ENCODE results near the gene PPIP5K2.
"Not testable (repeated sequence)": the region's sequence is repeated elsewhere in the genome, so short reads cannot be mapped to it uniquely, and the experiment has no call there.

Gene PPIP5K2

GRCh38 chr5:103119765-103120606, at the start of gene PPIP5K2, which contains the start of gene GIN1:
Gene PPIP5K2 (plus strand): TSS chr5:103120301. CDS start chr5:103129590, 9,289 bp downstream.
Gene GIN1 (minus strand): TSS chr5:103120138. CDS start chr5:103108707, 11,431 bp downstream.
- peak within 1 kb of the TSS; percentile 94 for H3K27ac ChIP-seq
- TF ChIP-seq CTCF (conservative IDR thresholded peaks at IDR 0.05): no peak

- H3K27ac ChIP-seq: not testable (repeated sequence)
These were observed 46.6 kb upstream of the PPIP5K2 start for GRCh38 chr5:103073500-103073899.

- TF ChIP-seq CTCF (conservative IDR thresholded peaks at IDR 0.05): no peak
- no peak overlapping the region for H3K27ac ChIP-seq
These were observed 44.7 kb upstream of the PPIP5K2 start for GRCh38 chr5:103075442-103075841.

- no peak overlapping the region for H3K27ac ChIP-seq
- TF ChIP-seq CTCF (conservative IDR thresholded peaks at IDR 0.05): no peak
These were observed 40.3 kb upstream of the PPIP5K2 start for GRCh38 chr5:103079796-103080195.

- no peak overlapping the region for H3K27ac ChIP-seq
- TF ChIP-seq CTCF (conservative IDR thresholded peaks at IDR 0.05): no peak
These were observed 33.6 kb upstream of the PPIP5K2 start for GRCh38 chr5:103086547-103086946.

GRCh38 chr5:103089272-103089671, 30.8 kb upstream of the PPIP5K2 start:
- no peak for TF ChIP-seq CTCF (conservative IDR thresholded peaks at IDR 0.05)

GRCh38 chr5:103090791-103091190, 29.3 kb upstream of the PPIP5K2 start:
- TF ChIP-seq CTCF (conservative IDR thresholded peaks at IDR 0.05): no peak
- H3K27ac ChIP-seq: no peak overlapping the region

More at GRCh38 chr5:103089272-103089671, 30.8 kb upstream of the PPIP5K2 start:
- no peak overlapping the region for H3K27ac ChIP-seq

- H3K27ac ChIP-seq: no peak overlapping the region
- no peak for TF ChIP-seq CTCF (conservative IDR thresholded peaks at IDR 0.05)
These were observed 27.4 kb upstream of the PPIP5K2 start for GRCh38 chr5:103092676-103093075.

Data from VCaP (cell line).